HEK293T (cell line): ENCODE data around the gene CDK14.

Experiments used
- ARNT ChIP-seq: fragments of 450-650 bp; IDR thresholded peaks from 2 replicates; pipeline ENCODE4 v1.6.1; 2017; ENCODE audit warnings: mild to moderate bottlenecking
- BHLHE40 ChIP-seq: fragments of 450-650 bp; IDR thresholded peaks from 2 replicates; pipeline ENCODE4 v1.6.1; 2016; ENCODE audit warnings: mild to moderate bottlenecking, moderate library complexity, borderline replicate concordance
- ELF4 ChIP-seq: fragments of 450-650 bp; IDR thresholded peaks from 2 replicates; pipeline ENCODE4 v1.6.1; 2017; ENCODE audit warnings: antibody characterized with exemption
- FOXK2 ChIP-seq: fragments of 450-650 bp; IDR thresholded peaks from 2 replicates; pipeline ENCODE4 v1.6.1; 2016; ENCODE audit warnings: mild to moderate bottlenecking
- FOXM1 ChIP-seq: fragments of 450-650 bp; IDR thresholded peaks from 2 replicates; pipeline ENCODE4 v1.6.1; 2017; ENCODE audit warnings: mild to moderate bottlenecking, borderline replicate concordance
- SP1 ChIP-seq: fragments of 450-650 bp; IDR thresholded peaks from 2 replicates; pipeline ENCODE4 v1.6.1; 2017
- SUZ12 ChIP-seq: fragments of 450-650 bp; IDR thresholded peaks from 2 replicates; pipeline ENCODE4 v1.6.1; 2016; ENCODE audit warnings: mild to moderate bottlenecking
- TARDBP ChIP-seq: fragments of 450-650 bp; IDR thresholded peaks from 2 replicates; pipeline ENCODE4 v1.6.1; 2016

- TF ChIP-seq SUZ12, result no peak
- TF ChIP-seq ELF4, result no peak
- no peak for TF ChIP-seq SP1
- TF ChIP-seq ARNT, result no peak
- TF ChIP-seq FOXK2, result no peak
- TF ChIP-seq BHLHE40, result no peak
- TF ChIP-seq TARDBP, result no peak
- no peak for TF ChIP-seq FOXM1
These were observed 454.6 kb downstream of the CDK14 start for GRCh38 chr7:91050677-91051076.
